Endothelial cell of umbilical vein (primary cell): ENCODE measurements around the gene NCOA3. TPM values are rescaled to one million over a fixed set of nuclear protein-coding genes. Genes with fewer than 3 reads are reported as not detected.

Experiments used
- BruUV-seq: library from RNA; stranded (reverse); fragments of 400-500 nt; replicated peaks from 2 replicates; lab custom pipeline; 2021; lab: Mats Ljungman, UMichigan
- CTCF ChIA-PET: fragments of 300-600, 350-600 bp; sonication (Branson Sonifier 250); formaldehyde crosslinking; loops from one replicate; lab custom pipeline; 2021; ENCODE audit warnings: antibody characterized with exemption, inconsistent platforms; lab: Charles Lee
- POLR2A ChIA-PET: fragments of 300-600, 350-600 bp; sonication (Branson Sonifier 250); formaldehyde crosslinking; loops from one replicate; lab custom pipeline; 2021; ENCODE audit warnings: antibody characterized with exemption, inconsistent platforms; lab: Charles Lee
- DNase-seq: peaks from one replicate; pipeline ENCODE4 v3.0.0-alpha.2; 2011; ENCODE audit warnings: low read depth, low spot score
- FAIRE-seq: peaks from 2 replicates; lab custom pipeline; 2011; peaks lifted over from hg19 to GRCh38; lab: Jason Lieb, UNC
- H2AFZ ChIP-seq: 2 replicates; pipeline ENCODE4 v1.6.0; 2012; ENCODE audit warnings: low read depth, low read length, control low read depth, inconsistent platforms
- H3K27ac ChIP-seq: 2 replicates; pipeline ENCODE4 v1.5.1; 2011; ENCODE audit warnings: low read depth, mild to moderate bottlenecking, control low read depth, low read length, moderate library complexity; ENCODE audit not compliant: insufficient read depth
- H3K27me3 ChIP-seq, 2 experiments: 2 replicates each; pipeline versions ENCODE4 v1.6.0 to v1.6.1; 2011; ENCODE audit warnings: low read length in 2 of 2, mixed read lengths in 1 of 2; ENCODE audit not compliant: control insufficient read depth in 2 of 2, insufficient read depth in 2 of 2
- H3K36me3 ChIP-seq, 2 experiments: 2 replicates in 1 of 2; 3 replicates in 1 of 2; pipeline ENCODE4 v1.5.1; 2011; ENCODE audit warnings: low read length in 2 of 2, mild to moderate bottlenecking in 1 of 2, moderate library complexity in 1 of 2; ENCODE audit not compliant: control insufficient read depth in 2 of 2, insufficient read depth in 2 of 2; ENCODE audit errors: extremely low read depth in 1 of 2
- H3K4me1 ChIP-seq: 3 replicates; pipeline ENCODE4 v1.5.1; 2011; ENCODE audit warnings: mild to moderate bottlenecking, low read length; ENCODE audit not compliant: control insufficient read depth, insufficient read depth; ENCODE audit errors: extremely low read depth
- H3K4me2 ChIP-seq: 2 replicates; pipeline ENCODE4 v1.6.1; 2011; ENCODE audit warnings: low read length, control low read depth, mixed read lengths; ENCODE audit not compliant: insufficient read depth
- H3K4me3 ChIP-seq, 3 experiments: fragments of 200-600 bp in 1 of 3; sonication (generic), shearing (Covaris generic) in 1 of 3; replicated peaks in 1 of 3; 2 replicates each; pipeline ENCODE4 v1.5.1; 2011 to 2016; ENCODE audit warnings: control low read depth in 3 of 3, low read length in 3 of 3, mild to moderate bottlenecking in 2 of 3, inconsistent platforms in 1 of 3, low read depth in 1 of 3, moderate library complexity in 1 of 3; ENCODE audit not compliant: insufficient read depth in 1 of 3
- H3K79me2 ChIP-seq: 2 replicates; pipeline ENCODE4 v1.6.0; 2012; ENCODE audit warnings: low read length, inconsistent platforms; ENCODE audit not compliant: control insufficient read depth, insufficient read depth
- H3K9ac ChIP-seq: replicated peaks from 2 replicates; pipeline ENCODE3; 2011; ENCODE audit warnings: low read length, control low read depth; ENCODE audit not compliant: insufficient read depth; ENCODE audit errors: extremely low read depth
- H3K9me1 ChIP-seq: replicated peaks from 3 replicates; pipeline ENCODE4 v1.6.0; 2011; ENCODE audit warnings: mild to moderate bottlenecking, low read length; ENCODE audit not compliant: control insufficient read depth, insufficient read depth; ENCODE audit errors: extremely low read depth
- H3K9me3 ChIP-seq: replicated peaks from 2 replicates; pipeline ENCODE4 v1.5.1; 2012; ENCODE audit warnings: low read length, inconsistent platforms; ENCODE audit not compliant: control insufficient read depth, insufficient read depth
- H4K20me1 ChIP-seq: replicated peaks from 2 replicates; pipeline ENCODE3; 2011; ENCODE audit warnings: mild to moderate bottlenecking, low read length; ENCODE audit not compliant: control insufficient read depth, insufficient read depth; ENCODE audit errors: extremely low read depth
- EZH2 ChIP-seq: IDR thresholded peaks from 2 replicates; pipeline ENCODE4 v1.6.1; 2012; ENCODE audit warnings: borderline replicate concordance, low read depth, mild to moderate bottlenecking, moderate library complexity, low read length, inconsistent platforms; ENCODE audit not compliant: severe bottlenecking
- FOS ChIP-seq: IDR thresholded peaks from 2 replicates; pipeline ENCODE4 v1.6.1; 2011; ENCODE audit warnings: mild to moderate bottlenecking, low read length, moderate library complexity, borderline replicate concordance; ENCODE audit not compliant: insufficient read depth
- GATA2 ChIP-seq: IDR thresholded peaks from 2 replicates; pipeline ENCODE4 v1.7.0; 2011; ENCODE audit warnings: low read depth, mild to moderate bottlenecking, moderate library complexity, mixed read lengths, low read length; ENCODE audit not compliant: insufficient read length, insufficient read depth
- JUN ChIP-seq: IDR thresholded peaks from 2 replicates; pipeline ENCODE4 v1.6.1; 2011; ENCODE audit warnings: borderline replicate concordance, low read depth; ENCODE audit not compliant: insufficient read length, insufficient read depth
- MYC ChIP-seq: IDR thresholded peaks from one replicate; pipeline ENCODE4 v1.6.1; 2011; ENCODE audit warnings: mild to moderate bottlenecking, low read depth, low read length
- POLR2A ChIP-seq: IDR thresholded peaks from 2 replicates; pipeline ENCODE4 v1.6.1; 2012; ENCODE audit warnings: low read depth, mild to moderate bottlenecking, control low read depth, low read length
- POLR2AphosphoS5 ChIP-seq: IDR thresholded peaks from 2 replicates; pipeline ENCODE4 v1.6.1; 2012; ENCODE audit warnings: low read depth, mild to moderate bottlenecking, control low read depth, low read length, moderate library complexity; ENCODE audit not compliant: insufficient read depth
- dilution Hi-C: fragments of 300-500 bp; cut with MboI; formaldehyde crosslinking; loops from one replicate; pipeline ENCODE4 v1.15.0; 2019; ENCODE audit warnings: low sequenced_read_pairs; ENCODE audit not compliant: extremely low pct_ligation_motif_present
- intact Hi-C: fragments of 100-400 bp; cut with micrococcal nuclease; formaldehyde crosslinking; loops from one replicate; pipeline ENCODE4 v1.10.0; 2022
- polyA plus RNA-seq, 4 experiments: library from polyadenylated mRNA; depleted of rRNA in 3 of 4; stranded (reverse) in 3 of 4; unstranded in 1 of 4; fragments of >200 nt; gene quantifications; 2 replicates each; pipeline versions ENCODE4 v1.2.1 to v1.2.3, GENCODE V29; 2011 to 2012; ENCODE audit warnings: missing spikeins in 1 of 4
- total RNA-seq: library from RNA; stranded (reverse); gene quantifications from 2 replicates; pipeline ENCODE4 v1.2.3, GENCODE V29; 2021
- TF ChIP-seq, protein P1 (sequence below), 2 donors: IDR thresholded peaks; 1 replicate in 1 of 2; 2 replicates in 1 of 2; pipeline ENCODE4 v1.5.1; 2011; ENCODE audit warnings: low read length in 2 of 2, mild to moderate bottlenecking in 2 of 2, moderate library complexity in 2 of 2, control low read depth in 1 of 2, inconsistent platforms in 1 of 2, low read depth in 1 of 2; ENCODE audit not compliant: insufficient read depth in 1 of 2; ENCODE audit errors: extremely low read depth in 1 of 2
- TF ChIP-seq, protein P2 (sequence below): IDR thresholded peaks from 2 replicates; pipeline ENCODE4 v1.6.1; 2011; ENCODE audit not compliant: insufficient read depth, insufficient read length

Gene NCOA3
- total and polyA plus RNA-seq, 2 donors (not counting 3 experiments of a cell fraction or from before 2014, with no cell fraction given) = 12.0 to 35.6 TPM

DNA sequence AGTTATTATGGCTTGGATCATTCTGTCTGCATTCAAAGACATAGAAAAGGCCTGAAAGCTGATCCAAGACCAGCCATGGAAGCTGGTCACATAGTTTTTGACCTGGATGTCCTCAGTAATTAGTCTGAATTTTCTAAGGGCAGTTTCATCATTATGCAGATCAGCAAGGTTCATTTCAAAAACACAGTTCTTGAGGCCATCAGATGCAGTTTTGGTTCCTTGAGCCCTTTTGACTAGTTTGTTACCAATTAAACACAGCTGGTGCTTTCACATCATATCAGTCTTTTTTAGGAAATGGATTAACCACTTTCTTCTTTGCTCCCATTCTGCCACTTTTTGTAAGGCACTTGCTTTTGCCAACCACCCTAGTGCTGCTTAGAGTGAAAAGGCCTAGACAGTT, 129.4 kb downstream of the NCOA3 start:
- H3K79me2 ChIP-seq = no peaks in the 10 kb centered on the region

More for the DNA sequence above, 129.4 kb downstream of the NCOA3 start:
- Histone ChIP-seq H3K36me3 (peaks cover 4 to 11% of the 10 kb centered on the region in 2 experiments), H3K4me3 (no peak overlapping the region), H3K4me2 (no peak overlapping the region), H3K9me1 (no peaks in the 10 kb centered on the region), H3K4me1 (no peaks in the 10 kb centered on the region), H3K27me3 (no peaks in the 10 kb centered on the region), H2AFZ (no peak overlapping the region), H3K27ac (no peak overlapping the region), H3K9ac (no peak overlapping the region), H4K20me1 (no peaks in the 10 kb centered on the region), H3K9me3 (no peaks in the 10 kb centered on the region)
- intact Hi-C loops (no loop called here), dilution Hi-C loops (no loop called here)
- DNase-seq (no peak), FAIRE-seq (no peak)
- ChIA-PET POLR2A (no interaction called here), CTCF (interaction anchor here (2.0 kb wide), 1 partner anchor 10 kb away, joined by 12 read pairs; no protein-coding TSS in a partner anchor)
- BruUV-seq = no TSS peak
- TF ChIP-seq POLR2AphosphoS5 (no peak), GATA2 (no peak), POLR2A (no peak), FOS (no peak), JUN (no peak), MYC (no peak), EZH2 (no peak)
- TF ChIP-seq, protein P1, sequence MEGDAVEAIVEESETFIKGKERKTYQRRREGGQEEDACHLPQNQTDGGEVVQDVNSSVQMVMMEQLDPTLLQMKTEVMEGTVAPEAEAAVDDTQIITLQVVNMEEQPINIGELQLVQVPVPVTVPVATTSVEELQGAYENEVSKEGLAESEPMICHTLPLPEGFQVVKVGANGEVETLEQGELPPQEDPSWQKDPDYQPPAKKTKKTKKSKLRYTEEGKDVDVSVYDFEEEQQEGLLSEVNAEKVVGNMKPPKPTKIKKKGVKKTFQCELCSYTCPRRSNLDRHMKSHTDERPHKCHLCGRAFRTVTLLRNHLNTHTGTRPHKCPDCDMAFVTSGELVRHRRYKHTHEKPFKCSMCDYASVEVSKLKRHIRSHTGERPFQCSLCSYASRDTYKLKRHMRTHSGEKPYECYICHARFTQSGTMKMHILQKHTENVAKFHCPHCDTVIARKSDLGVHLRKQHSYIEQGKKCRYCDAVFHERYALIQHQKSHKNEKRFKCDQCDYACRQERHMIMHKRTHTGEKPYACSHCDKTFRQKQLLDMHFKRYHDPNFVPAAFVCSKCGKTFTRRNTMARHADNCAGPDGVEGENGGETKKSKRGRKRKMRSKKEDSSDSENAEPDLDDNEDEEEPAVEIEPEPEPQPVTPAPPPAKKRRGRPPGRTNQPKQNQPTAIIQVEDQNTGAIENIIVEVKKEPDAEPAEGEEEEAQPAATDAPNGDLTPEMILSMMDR (IDR thresholded peaks at IDR 0.05; ENCODE audit: extremely low read depth in 1 of 2, insufficient read depth in 1 of 2, low read depth in 1 of 2, low read length in 2 of 2) = no peak
- TF ChIP-seq, protein P2, sequence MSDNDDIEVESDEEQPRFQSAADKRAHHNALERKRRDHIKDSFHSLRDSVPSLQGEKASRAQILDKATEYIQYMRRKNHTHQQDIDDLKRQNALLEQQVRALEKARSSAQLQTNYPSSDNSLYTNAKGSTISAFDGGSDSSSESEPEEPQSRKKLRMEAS = no peak
